ENCODE results near the gene REC114.
"Not testable (repeated sequence)": the region's sequence is repeated elsewhere in the genome, so short reads cannot be mapped to it uniquely, and the experiment has no call there.

The REC114 gene, protein sequence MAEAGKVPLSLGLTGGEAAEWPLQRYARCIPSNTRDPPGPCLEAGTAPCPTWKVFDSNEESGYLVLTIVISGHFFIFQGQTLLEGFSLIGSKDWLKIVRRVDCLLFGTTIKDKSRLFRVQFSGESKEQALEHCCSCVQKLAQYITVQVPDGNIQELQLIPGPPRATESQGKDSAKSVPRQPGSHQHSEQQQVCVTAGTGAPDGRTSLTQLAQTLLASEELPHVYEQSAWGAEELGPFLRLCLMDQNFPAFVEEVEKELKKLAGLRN

GRCh38 chr15:73442968-73443367 lies at the start of gene REC114:
TSS of gene REC114 (plus strand) at chr15:73443164. CDS start at chr15:73443186, 22 bp downstream.
- no peak for DNase-seq

DNA sequence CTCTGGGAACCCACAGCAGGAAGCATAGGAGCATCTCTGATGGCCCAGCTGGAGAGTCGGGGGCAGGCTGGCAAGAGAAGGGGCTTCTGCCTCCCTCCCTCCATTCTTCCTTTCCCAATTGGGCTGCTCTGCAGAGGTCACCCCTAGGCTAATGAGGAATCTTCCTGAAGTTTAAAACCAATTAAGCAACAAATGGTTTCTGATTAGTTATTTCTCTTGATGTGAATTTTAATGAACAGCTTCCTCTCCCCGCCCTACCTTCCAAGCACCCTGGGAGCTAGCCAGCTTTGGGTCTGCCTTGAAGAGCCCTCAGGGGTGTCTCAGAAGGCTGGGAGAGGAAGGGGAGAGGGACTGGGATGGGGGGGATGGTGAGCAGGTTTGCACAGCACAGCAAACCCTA lies 49.6 kb upstream of the REC114 start:
- no peak for DNase-seq

DNA sequence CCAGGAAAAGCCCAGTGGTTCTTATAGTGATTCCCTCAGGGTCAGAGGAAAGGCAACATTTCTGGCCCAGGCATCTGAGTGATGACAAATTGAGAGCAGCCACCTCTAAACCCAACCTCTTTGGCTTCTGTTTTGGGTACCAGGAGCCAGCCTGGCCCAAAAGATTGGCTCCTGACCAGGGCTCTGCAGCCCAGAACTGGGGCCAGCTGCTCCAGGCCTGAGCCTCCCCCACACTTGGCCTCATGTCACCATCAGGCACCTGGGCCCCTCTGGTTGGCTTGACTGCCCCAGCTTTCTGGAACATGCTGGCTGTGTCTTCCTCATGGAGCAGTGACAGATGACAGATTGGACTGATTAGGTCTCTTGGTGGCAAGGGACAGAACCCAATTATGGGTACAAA lies 48.2 kb upstream of the REC114 start:
- peak in 1 of 56 donors; percentile 10 for DNase-seq

GRCh38 chr15:73395671-73396070 lies 47.3 kb upstream of the REC114 start:
- DNase-seq = no peak

DNA sequence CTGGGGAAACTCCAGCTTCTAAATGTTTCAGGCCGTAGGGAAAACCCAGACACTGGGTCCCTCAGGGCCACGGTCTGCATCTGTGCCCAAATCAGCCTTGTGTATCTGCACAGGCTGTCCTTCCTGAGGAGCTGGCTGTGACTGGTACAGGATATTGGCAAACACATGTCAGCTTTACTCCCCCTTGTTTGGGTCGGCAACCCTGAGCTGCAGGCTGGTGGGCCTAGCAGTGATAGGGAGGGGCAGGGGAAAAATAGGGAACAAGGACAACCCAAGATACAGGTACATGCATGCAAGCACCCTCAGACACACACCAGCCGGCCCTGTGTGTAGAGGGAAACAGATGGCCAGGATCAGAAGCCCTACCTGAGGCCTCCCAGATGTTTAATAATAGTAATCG lies 45.5 kb upstream of the REC114 start:
- DNase-seq = no peak

DNA sequence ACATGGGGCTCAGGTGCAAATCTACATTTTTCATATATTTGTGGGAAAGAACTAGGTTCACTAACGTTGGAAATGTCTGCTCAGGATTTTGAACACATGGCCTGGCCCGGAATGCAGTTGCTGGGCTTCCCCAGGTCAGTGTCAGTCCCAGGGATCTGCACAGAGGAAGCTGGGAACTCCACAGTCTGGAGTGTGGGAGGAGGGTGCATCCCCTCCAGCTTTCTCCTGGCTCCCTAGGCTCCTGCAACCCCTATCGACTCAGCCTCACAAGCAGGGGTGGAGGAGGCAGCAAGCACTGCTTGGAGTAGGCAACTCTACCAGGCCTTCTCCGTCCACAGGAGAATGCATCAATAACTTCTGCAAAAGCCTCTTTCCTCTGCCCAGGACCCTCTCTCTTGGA lies 44.1 kb upstream of the REC114 start:
- no peak for DNase-seq

DNA sequence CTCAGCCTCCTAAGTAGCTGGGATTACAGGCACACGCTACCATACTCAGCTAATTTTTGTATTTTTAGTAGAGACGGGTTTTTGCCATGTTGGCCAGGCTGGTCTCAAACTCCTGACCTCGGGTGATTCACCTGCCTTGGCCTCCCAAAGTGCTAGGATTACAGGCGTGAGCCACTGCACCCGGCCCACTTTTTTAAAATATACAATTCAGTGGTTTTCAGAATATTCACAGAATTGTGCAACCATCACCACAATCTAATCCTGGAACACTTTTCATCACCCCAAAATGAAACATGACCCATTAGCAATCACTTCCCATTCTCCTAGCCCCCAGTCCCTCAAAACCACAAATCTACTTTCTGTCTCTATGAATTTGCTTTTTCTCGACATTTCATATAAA lies 42.7 kb upstream of the REC114 start:
- DNase-seq = not testable (repeated sequence)

DNA sequence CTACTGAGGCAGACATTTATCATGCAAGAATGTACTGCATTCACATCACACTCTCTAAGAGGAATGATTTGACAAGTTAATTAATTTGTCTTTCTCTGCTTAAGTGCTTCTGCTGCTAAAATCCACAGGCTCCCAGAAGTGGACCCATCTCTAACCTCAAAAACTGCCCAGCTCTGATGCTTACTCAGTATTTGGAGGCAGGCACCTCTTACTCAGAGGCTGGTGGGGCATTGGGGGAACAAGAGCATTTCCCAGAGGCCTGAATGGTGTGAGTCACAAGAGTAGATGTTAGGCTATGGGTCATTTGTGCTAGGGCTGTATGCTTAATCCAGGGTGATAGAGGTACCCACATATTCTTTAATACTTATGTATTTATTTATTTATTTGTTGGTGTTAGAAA lies 39.8 kb upstream of the REC114 start:
- DNase-seq = no peak

- DNase-seq = no peak
These were observed 28.1 kb upstream of the REC114 start for GRCh38 chr15:73414876-73415275.

DNA sequence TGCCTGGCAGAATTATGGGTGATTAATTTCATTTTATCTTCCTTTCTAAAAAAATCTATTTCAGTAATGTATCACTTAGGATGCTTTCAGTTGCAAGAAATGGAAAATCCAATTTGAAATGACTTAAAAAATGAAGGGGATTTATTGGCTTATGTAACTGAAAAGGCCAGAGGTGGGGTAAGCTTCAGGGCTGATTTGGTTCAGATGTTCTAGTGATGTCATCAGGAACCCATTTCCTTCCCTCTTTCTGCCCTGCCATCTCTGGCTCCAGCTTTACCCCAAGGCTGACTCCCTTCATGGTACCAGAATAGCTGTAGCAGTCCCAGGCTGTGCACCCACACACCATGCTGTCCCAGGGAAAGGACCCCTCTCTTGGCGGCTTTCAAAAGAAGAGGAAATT lies 18.5 kb upstream of the REC114 start:
- no peak for DNase-seq

GRCh38 chr15:73425510-73425909 lies 17.5 kb upstream of the REC114 start:
- no peak for DNase-seq

DNA sequence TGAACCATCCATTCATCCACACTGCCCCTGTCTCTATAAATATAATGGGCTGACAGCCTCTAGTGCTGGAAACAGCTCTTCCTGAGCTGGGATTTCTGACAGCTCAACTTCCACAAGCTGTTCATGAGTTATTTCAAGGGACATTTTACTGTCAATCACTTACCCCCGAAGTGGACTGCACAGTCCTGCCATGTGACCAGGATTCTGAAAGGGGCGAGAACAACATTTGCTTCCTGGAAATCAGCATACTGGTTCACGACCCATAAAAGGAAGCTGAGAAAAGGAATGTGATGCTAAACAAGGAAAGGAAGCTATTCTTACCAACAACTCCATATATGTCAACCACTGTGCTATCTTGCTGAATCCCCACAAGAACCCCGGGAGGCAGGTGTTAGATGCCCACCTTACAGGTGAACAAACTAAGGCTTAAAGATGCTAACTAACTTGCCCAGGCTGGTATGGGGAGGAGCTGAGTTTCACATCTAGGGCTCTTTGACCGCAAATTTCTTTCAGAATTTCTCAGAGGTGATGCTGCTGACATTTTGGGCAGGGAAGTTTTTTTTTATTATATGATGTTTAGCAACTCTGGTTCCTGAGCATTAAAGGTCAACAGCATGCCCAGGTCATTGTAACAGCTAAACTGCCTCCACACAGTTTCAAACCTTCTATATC lies 16.5 kb upstream of the REC114 start:
- DNase-seq = no peak

- DNase-seq = not testable (repeated sequence)
These were observed 11.6 kb upstream of the REC114 start for GRCh38 chr15:73431329-73431728.

DNA sequence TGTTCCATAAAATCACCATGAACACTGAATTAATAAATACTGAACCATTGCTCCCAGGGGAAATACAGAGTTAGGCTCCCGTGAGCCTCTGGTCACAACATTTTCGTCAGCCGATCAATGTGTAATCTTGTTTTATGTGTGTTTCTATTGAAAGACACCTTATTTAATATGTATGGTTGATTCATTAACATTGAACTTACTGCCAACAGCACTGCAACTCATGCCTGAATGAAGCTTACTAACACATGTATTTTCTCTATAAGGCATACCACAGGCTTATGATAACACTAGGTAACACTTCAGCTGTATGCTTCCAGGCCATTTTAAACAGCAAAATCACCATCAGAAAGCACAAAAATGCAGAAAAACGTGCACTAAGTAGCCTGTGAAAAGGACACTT lies 9.1 kb upstream of the REC114 start:
- no peak for DNase-seq

GRCh38 chr15:73436613-73437012 lies 6.4 kb upstream of the REC114 start:
- DNase-seq = no peak

DNA sequence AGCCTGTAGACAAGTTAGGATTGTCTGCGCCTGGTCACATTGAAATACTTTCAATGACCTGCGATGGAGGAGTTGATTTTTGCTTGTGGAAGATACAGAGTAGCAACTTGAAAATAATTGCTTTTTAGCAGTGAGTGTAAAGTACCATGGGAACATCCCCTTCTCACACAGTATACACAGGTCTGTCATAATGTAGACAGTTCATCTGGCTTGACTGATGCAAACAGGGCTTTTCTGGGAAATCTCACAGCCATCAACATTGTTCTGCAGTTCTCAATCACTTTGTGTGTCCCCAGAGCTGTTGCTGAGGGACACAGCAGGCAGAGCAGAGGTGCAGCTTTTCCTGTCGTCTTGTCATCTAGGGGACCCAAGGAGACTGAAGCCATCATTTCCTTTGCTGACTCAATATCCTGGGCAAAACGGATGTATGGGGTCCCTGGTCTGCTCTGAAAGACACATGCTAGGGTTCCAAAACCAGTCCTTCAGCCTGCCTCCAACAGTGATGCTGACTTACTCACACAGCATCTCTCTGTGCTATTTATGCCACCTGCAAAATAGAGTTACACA lies 5.3 kb upstream of the REC114 start:
- DNase-seq = no peak

DNA sequence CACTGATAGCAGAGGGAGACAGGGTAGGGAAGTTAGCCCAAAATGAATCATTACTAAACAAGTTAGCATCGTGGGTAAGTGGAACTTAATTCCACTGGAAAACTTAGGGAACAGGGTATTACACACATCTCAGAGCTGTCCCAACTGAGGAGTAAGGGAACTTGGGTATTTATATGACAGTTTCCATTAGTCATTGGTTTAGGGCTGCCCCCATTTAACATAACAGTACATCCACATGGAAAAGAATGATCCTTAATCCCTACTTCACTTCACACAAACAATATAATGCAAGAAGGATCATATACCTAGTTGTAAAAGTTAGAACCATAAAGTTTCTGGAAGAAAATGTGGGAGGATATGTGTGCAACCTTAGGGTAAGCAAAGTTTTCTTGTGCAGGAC lies 4.3 kb upstream of the REC114 start:
- no peak for DNase-seq

DNA sequence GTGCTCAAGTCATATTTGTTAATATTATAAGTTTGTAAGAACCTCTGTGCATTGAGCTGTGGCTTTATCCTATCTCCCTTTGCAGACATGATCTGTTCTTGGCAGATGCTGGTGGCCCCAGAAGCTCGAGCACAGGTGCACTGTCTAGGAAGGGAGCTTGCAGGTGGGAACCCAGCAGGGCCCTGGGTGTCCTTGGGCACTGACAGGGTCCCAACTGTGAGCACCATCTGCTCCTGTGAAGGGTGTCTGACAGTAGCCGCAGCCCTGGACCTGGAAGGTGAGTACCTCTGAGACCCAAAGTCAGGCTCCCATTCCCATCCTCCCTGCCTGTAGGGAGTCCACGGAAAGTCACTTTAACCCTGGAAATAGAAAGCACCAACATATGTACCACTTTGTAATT lies 2.4 kb upstream of the REC114 start:
- no peak for DNase-seq

GRCh38 chr15:73442421-73442820 lies 543 bp upstream of the REC114 start:
- no peak for DNase-seq

GRCh38 chr15:73447471-73447870 lies 4.5 kb downstream of the REC114 start:
- not testable (repeated sequence) for DNase-seq

GRCh38 chr15:73448158-73448758 lies 5.3 kb downstream of the REC114 start:
- not testable (repeated sequence) for DNase-seq

DNA sequence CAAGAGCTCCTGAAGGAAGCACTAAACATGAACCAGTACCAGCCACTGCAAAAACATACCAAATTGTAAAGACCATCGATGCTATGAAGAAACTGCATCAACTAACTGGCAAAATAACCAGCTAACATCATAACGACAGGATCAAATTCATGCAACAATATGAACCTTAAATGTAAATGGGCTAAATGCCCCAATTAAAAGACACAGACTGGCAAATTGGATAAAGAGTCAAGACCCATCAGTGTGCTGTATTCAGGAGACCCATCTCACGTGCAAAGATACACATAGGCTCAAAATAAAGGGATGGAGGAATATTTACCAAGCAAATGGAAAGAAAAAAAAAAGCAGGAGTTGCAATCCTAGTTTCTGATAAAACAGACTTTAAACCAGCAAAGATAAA lies 7.0 kb downstream of the REC114 start:
- DNase-seq = not testable (repeated sequence)

GRCh38 chr15:73454096-73454495 lies 11.1 kb downstream of the REC114 start:
- DNase-seq = no peak

Data from amygdala (tissue), 56 donors.